Fibroblast of mammary gland (primary cell): ENCODE measurements around the gene FEM1C.

Experiments used
- DNase-seq: peaks from one replicate; pipeline ENCODE4 v3.0.0-alpha.2; 2010; ENCODE audit warnings: low read depth
- H3K4me3 ChIP-seq: 2 replicates; pipeline ENCODE4 v1.5.1; 2011; ENCODE audit warnings: low read depth, mild to moderate bottlenecking, low read length, moderate library complexity; ENCODE audit not compliant: control insufficient read depth
- TF ChIP-seq, protein P1 (sequence below): conservative IDR thresholded peaks from 2 replicates; pipeline ENCODE4 v1.5.1; 2011; ENCODE audit warnings: low read depth, low read length, inconsistent platforms; ENCODE audit not compliant: control insufficient read depth, insufficient read depth

Gene FEM1C

DNA sequence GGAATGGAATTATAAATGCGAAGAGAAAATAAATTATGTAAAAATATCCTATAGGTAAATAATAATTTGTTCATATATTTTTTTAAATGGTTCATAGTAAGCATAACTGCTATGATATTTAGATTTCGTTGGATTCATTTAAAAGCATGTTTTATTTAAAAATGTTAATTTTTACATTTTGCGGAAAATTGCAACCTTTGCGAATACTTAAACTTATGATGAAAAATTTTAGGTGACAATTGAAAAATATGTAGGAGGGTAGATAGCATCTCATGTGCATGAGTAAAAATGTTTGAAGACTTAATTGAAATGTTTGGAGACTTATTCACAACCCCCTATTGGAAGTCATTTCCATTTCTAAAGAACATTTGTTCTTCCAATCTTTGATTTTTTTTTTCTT, 4.1 kb upstream of the FEM1C start:
- DNase-seq: no peak
- TF ChIP-seq, protein P1, sequence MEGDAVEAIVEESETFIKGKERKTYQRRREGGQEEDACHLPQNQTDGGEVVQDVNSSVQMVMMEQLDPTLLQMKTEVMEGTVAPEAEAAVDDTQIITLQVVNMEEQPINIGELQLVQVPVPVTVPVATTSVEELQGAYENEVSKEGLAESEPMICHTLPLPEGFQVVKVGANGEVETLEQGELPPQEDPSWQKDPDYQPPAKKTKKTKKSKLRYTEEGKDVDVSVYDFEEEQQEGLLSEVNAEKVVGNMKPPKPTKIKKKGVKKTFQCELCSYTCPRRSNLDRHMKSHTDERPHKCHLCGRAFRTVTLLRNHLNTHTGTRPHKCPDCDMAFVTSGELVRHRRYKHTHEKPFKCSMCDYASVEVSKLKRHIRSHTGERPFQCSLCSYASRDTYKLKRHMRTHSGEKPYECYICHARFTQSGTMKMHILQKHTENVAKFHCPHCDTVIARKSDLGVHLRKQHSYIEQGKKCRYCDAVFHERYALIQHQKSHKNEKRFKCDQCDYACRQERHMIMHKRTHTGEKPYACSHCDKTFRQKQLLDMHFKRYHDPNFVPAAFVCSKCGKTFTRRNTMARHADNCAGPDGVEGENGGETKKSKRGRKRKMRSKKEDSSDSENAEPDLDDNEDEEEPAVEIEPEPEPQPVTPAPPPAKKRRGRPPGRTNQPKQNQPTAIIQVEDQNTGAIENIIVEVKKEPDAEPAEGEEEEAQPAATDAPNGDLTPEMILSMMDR: no peak
- no peak overlapping the region for H3K4me3 ChIP-seq

DNA sequence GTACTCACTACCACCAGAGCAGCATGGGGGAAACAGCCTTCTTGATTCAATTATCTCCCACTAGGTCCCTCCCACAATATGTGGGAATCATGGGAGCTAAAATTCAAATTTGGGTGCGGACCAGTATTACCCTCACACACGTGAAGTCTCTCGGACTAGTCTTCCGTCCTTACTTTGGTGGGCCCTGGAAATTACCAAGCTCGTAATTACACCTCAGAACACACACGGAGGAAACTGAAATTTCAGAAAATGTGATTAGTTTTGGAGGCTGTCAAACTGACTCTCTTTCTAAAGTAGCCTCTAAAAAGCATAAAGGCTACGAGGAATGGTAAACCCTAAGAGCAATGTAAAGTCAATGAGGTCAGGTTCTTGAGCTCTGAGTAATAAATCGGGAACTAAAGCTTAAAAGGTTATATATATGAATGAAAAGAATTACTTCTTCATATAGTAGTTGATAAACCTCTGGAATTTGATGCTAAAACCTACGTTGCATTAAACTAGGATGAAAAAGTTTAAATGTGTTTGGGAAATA, 842 bp upstream of the FEM1C start:
- TF ChIP-seq, protein P1: no peak

DNA sequence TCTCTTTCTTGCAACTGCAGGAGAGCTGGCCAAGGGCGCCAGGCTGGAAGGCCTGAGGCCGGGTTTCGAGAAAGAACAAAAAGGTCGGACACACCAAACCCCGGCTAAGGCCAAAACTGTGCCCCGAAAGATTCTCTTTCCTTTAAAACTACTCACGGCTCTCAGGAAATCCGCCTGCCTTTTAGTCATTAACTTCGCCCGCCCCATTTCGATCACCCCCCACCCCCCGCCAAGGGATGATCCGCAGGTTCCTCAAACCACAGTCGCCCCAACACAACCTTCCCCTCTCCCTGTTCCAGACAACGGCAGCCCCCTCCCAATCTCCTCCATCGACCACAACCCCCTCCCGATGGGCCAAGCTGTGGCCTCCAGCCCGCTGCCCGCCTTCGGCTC, 536 bp downstream of the FEM1C start:
- peak; percentile 43 for DNase-seq
- peak overlapping the region; percentile 78 for H3K4me3 ChIP-seq
- TF ChIP-seq, protein P1: no peak

More for the DNA sequence above, 842 bp upstream of the FEM1C start:
- no peak for DNase-seq
- H3K4me3 ChIP-seq: no peak overlapping the region

DNA sequence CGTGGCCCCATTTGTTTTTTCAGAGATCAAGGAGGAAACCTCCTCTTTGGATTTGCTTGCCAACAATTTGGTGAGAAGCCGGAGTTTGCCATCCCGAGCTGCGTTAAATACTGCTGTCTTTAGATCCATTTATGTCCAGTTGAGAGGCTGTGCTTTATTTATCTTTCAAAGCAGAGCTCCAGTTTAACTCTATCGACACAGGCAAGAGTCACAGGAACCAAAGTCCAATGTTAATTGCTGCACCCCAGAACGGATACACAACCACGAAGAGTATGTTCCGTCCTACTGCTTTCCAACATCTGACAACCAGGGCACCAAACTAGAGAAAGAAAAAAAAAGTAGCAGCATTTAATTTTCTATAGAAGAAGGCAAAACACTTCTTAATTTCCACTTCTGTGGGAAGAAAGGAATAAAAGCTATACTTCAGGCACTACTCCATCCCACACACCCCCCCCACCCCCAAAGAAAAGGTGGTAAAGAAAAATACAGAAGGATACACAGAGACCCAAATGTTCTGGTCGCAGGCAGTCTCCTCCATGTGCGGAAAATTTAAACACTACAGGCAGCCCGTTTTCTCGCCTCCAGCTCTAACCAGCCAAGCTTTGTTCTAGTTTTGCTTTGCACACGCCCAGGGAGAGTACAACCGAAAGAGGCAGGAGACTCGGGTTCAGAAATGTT, 1.1 kb downstream of the FEM1C start:
- DNase-seq: peak; percentile 39
- TF ChIP-seq, protein P1: no peak
- peak overlapping the region; percentile 78 for H3K4me3 ChIP-seq

DNA sequence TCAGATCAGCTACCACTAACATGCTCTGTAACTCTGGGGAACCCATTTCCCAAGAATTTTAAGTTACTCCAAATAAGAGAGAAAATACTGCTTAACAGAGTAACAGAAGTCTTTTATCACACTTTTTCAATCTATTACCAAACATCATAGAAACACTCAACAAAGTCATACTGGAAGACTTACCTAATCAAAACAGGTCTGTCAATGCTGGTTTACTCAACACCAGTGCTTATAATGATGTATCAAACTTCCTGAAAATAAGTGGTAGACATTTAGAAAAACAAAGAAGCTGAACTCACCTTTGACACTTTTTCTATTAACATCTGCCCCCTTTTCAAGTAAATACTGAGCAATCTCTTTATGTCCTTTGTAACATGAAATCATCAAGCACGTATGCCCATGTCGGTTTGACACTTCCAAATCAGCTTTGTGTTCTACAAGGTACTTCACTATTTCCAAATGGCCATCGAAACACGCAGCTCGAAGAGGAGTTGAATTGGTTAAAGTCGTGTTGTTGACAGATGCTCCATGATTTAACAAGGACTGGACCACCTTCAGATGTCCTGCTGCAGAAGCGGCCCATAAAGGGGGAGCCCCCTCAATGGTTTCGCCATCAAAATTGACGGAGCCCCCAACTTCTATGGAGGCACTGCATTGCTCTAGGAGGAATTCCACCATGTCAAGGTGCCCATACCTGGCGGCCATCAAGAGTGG, 1.8 kb downstream of the FEM1C start:
- no peak for DNase-seq
- TF ChIP-seq, protein P1: no peak
- H3K4me3 ChIP-seq: peak overlapping the region; percentile 78

DNA sequence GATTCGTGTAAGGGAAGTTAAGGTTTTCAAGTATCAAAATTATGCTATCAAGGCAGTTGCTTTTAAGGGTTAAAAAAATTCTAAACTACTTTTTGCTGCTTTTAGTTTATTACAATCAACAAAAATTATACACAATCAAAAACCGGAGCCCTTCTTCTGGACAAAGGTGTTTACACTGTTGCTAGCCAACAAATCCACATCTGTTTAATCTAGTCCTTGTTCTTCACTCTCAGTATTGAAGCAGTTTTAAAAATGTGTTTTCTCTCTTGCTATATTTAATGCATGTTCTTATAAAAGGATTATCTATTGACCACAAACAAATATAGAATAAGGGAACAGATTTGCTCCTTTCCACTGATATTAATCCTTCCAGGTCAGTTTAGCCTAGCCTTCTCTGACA, 2.5 kb downstream of the FEM1C start:
- no peak for DNase-seq
- TF ChIP-seq, protein P1: no peak
- H3K4me3 ChIP-seq: peak overlapping the region; percentile 78
